C1 segment of cervical spinal cord (tissue), 14 donors: ENCODE data around the gene SUMF1.
A peak's percentile ranks its signal among the peaks of the same experiment; 100 is the strongest.

Experiments used
- DNase-seq, 14 donors: peaks; one replicate each; lab custom pipeline; 2025; lab: John Stamatoyannopoulos, UW

Gene SUMF1

GRCh38 chr3:4387210-4388204, 79.6 kb downstream of the SUMF1 start:
- no peak for DNase-seq

- DNase-seq, result no peak
Observed at GRCh38 chr3:4385201-4385600, 81.9 kb downstream of the SUMF1 start.

GRCh38 chr3:4380013-4380412, 87.1 kb downstream of the SUMF1 start:
- no peak for DNase-seq

GRCh38 chr3:4376499-4376898, 90.6 kb downstream of the SUMF1 start:
- no peak for DNase-seq

GRCh38 chr3:4375911-4376310, 91.2 kb downstream of the SUMF1 start:
- no peak for DNase-seq

GRCh38 chr3:4373669-4374068, 93.4 kb downstream of the SUMF1 start:
- DNase-seq, result no peak

GRCh38 chr3:4362523-4362922, 104.5 kb downstream of the SUMF1 start:
- DNase-seq, result no peak

GRCh38 chr3:4360817-4361216, 106.3 kb downstream of the SUMF1 start:
- DNase-seq, result no peak

- no peak for DNase-seq
Observed at GRCh38 chr3:4359805-4360502, 107.1 kb downstream of the SUMF1 start.

- no peak for DNase-seq
Observed at GRCh38 chr3:4358273-4358672, 108.8 kb downstream of the SUMF1 start.

- no peak for DNase-seq
Observed at GRCh38 chr3:4356546-4357410, 110.3 kb downstream of the SUMF1 start.

- DNase-seq, result no peak
Observed at GRCh38 chr3:4356220-4356540, 110.9 kb downstream of the SUMF1 start.

- no peak for DNase-seq
Observed at GRCh38 chr3:4355401-4356219, 111.5 kb downstream of the SUMF1 start.

GRCh38 chr3:4351872-4352271, 115.2 kb downstream of the SUMF1 start:
- no peak for DNase-seq

- DNase-seq, result peak in 1 of 14 donors; percentile 10
Observed at GRCh38 chr3:4351164-4351855, 115.8 kb downstream of the SUMF1 start.

- DNase-seq, result peak in 2 of 14 donors; percentile 16 to 36
Observed at GRCh38 chr3:4350789-4351163, 116.3 kb downstream of the SUMF1 start.

GRCh38 chr3:4343258-4343657, 123.8 kb downstream of the SUMF1 start:
- DNase-seq, result no peak

- no peak for DNase-seq
Observed at GRCh38 chr3:4341336-4341675, 125.8 kb downstream of the SUMF1 start.

GRCh38 chr3:4340411-4341335, 126.4 kb downstream of the SUMF1 start:
- peak in 2 of 14 donors; percentile 2 to 25 for DNase-seq

GRCh38 chr3:4340077-4340410, 127.0 kb downstream of the SUMF1 start:
- no peak for DNase-seq
